GM13976 (cell line): ENCODE results near the gene SAMD14.
A peak's percentile ranks its signal among the peaks of the same experiment; 100 is the strongest.

Experiments
- DNase-seq: peaks from one replicate; pipeline ENCODE4 v3.0.0; 2012; ENCODE audit warnings: low spot score
- CTCF ChIP-seq: IDR thresholded peaks from 2 replicates; pipeline ENCODE4 v1.5.1; 2012; ENCODE audit warnings: borderline replicate concordance, mild to moderate bottlenecking; ENCODE audit not compliant: insufficient read depth; ENCODE audit errors: extremely low read depth, missing control alignments, control extremely low read depth
- in situ Hi-C: fragments of 300-500 bp; cut with MboI; formaldehyde crosslinking; loops from one replicate; pipeline ENCODE4 v1.12.0; 2022; ENCODE audit warnings: low sequenced_read_pairs, mixed read lengths, inconsistent platforms; ENCODE audit not compliant: unreplicated experiment

The SAMD14 gene

GRCh38 chr17:50091918-50092285 lies 38.1 kb downstream of the SAMD14 start:
- TF ChIP-seq CTCF = no peak
- no peak for DNase-seq
- in situ Hi-C loops = loop anchor here (5.0 kb wide), 1 partner anchor 65 kb away; no protein-coding TSS in a partner anchor

DNA sequence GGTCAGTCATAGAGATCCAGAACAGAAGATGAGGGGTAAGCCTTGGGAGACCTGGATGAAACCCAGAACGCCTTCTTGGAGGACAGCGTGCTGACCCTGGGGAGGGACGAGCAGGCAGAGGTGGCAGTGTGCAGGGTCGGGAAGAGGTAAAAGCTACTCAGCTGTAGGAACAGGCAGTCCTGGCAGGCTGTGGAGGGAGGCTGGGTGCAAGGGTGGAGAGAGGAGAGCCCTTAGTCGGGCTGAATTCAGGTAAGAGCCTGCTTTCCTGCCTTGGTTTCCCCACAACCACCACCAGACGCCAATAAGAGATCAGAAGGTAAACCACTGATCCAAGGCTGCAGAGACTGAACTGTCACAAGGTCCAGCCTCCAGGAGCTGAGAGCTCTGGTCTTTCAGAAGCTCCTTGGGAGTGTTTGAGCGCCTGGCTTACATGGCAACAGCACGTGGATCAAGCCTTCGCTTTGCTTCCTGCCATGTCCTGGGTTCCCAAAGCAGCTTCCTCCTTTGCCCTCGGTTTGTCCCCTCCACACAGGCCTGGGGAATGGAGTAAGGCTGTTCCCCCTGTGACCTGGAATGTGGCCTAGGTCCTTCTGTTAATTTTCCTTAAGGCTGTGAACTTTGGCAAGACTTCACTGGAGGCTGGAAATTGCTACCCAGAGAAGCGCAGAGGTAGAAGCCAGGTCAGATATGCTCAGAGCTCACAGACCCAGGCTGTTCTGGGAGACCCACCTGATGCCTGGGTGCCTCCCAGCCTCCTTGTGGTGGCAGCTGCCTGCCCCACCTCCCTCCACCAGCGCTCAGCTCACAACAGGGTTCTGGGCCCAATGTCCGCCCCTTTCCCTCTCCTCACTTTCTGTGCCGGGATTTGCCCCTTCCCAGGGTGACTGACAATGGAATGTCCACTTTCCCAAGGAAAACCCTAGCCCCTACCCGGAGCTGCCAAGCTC lies 38.7 kb downstream of the SAMD14 start:
- no peak for TF ChIP-seq CTCF
- in situ Hi-C loops = loop anchor here (5.0 kb wide), 1 partner anchor 64 kb away; no protein-coding TSS in a partner anchor
- DNase-seq = no peak

DNA sequence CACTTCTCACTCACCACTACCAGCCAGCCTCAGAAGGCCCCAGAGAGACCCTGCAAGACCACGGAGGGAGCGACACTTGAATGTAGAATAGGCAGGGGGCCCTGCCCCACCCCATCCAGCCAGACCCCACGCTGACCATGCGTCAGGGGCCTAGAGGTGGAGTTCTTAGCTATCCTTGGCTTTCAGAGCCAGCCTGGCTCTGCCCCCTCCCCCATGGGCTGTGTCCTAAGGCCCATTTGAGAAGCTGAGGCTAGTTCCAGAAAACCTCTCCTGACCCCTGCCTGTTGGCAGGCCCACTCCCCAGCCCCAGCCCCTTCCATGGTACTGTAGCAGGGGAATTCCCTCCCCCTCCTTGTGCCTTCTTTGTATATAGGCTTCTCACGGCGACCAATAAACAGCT lies 39.9 kb downstream of the SAMD14 start:
- no peak for DNase-seq
- TF ChIP-seq CTCF = no peak
- in situ Hi-C loops = loop anchor here (5.0 kb wide), 1 partner anchor 63 kb away; no protein-coding TSS in a partner anchor

GRCh38 chr17:50088952-50089825 lies 40.8 kb downstream of the SAMD14 start:
- TF ChIP-seq CTCF = no peak
- DNase-seq = no peak
- in situ Hi-C loops = no loop called here

- in situ Hi-C loops = no loop called here
- TF ChIP-seq CTCF = no peak
- DNase-seq = no peak
Observed at GRCh38 chr17:50087912-50088405, 42.0 kb downstream of the SAMD14 start.

DNA sequence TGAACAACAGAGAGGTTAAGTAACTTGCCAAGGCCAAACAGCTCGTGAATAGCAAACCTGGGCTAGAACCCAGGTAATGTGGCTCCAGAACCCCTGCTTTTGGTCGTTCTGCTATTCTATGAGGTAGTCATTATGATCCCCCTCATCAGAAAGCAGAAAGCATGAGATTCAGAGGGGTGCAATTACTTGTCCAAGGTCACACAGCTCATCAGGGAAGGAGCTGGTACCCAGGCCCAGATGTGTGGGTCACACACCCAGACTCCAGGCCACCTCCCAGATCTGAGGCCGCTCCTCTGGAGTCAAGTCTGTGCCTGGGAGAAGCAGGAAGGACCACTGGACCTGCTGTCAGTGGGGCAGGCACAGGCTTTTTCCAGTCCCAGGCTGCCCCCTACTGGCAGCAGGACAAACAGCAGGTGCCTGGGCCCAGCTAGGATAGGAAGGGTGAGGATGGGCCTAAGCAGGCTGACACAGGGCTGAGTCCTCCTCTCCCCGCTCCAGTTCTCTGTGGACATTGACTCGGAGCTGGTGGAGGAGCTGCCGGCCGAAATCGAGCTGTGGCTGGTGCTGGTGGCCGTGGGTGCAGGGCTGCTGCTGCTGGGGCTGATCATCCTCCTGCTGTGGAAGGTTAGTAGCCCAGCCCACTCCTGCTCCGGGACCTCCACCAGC lies 42.6 kb downstream of the SAMD14 start:
- peak; percentile 89 for DNase-seq
- in situ Hi-C loops = no loop called here

More for the DNA sequence above, 42.6 kb downstream of the SAMD14 start:
- peak; percentile 98 for TF ChIP-seq CTCF
